ENCODE results near the gene GNAL.

DNA sequence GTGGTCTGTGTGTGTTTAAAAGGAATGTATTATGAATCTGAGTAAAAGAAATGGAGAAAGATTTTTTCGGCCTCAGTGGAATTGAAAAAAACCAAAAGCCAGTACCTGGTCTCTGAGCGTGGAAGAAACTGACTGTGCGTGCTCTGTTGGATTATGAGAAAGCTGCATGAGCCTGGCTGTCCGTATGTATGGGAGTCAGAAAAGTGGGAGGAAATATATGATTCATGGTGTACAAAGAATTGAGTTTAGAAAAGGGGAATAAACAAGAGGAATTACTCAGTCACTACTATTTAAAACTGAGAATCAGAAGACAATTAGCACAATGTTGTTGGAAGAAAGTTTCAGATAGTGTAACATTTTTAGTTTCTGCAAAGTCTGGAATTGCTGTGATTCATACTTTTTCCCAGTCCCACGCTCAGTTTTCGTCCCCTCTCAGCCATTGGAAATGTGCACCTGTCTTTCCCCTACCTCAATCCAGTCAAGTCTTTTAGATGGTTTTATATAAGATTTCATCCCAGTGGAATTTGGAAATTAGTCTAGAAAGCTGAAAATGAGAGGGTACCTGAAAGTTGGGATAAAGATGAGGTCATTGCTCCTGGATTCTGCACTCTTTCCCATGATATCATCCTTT, 95.7 kb downstream of the GNAL start:
- TF ChIP-seq, protein P1, sequence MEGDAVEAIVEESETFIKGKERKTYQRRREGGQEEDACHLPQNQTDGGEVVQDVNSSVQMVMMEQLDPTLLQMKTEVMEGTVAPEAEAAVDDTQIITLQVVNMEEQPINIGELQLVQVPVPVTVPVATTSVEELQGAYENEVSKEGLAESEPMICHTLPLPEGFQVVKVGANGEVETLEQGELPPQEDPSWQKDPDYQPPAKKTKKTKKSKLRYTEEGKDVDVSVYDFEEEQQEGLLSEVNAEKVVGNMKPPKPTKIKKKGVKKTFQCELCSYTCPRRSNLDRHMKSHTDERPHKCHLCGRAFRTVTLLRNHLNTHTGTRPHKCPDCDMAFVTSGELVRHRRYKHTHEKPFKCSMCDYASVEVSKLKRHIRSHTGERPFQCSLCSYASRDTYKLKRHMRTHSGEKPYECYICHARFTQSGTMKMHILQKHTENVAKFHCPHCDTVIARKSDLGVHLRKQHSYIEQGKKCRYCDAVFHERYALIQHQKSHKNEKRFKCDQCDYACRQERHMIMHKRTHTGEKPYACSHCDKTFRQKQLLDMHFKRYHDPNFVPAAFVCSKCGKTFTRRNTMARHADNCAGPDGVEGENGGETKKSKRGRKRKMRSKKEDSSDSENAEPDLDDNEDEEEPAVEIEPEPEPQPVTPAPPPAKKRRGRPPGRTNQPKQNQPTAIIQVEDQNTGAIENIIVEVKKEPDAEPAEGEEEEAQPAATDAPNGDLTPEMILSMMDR (IDR thresholded peaks at IDR 0.05) = no peak
- TF ChIP-seq EP300 (IDR thresholded peaks at IDR 0.05) (no peak), POLR2AphosphoS5 (IDR thresholded peaks at IDR 0.05) (no peak), POLR2A (IDR thresholded peaks at IDR 0.05) (no peak)
